HepG2 (cell line): Measurements from ENCODE around the gene TMBIM6. TPM values are rescaled to one million over a fixed set of nuclear protein-coding genes. Genes with fewer than 3 reads are reported as not detected.

Experiments used
- ATAC-seq: fragments of 200-7000 bp; cut with Tn5 transposase; 3 replicates; pipeline ENCODE4 v1.9.1; 2020; ENCODE audit warnings: mild to moderate bottlenecking, moderate library complexity
- BruUV-seq: library from RNA; stranded (reverse); fragments of 400-500 nt; replicated peaks from 2 replicates; lab custom pipeline; 2021; lab: Mats Ljungman, UMichigan
- CTCF ChIA-PET: fragments of 300-600 bp; formaldehyde crosslinking; extraction: SDS; loops from one replicate; lab custom pipeline; 2021; ENCODE audit warnings: low total read pairs, inconsistent platforms, low intra/inter-chr PET ratio; lab: Yijun Ruan, JAX
- POLR2A ChIA-PET: fragments of 350-600 bp; sonication (Branson Sonifier 250); formaldehyde crosslinking; loops from one replicate; lab custom pipeline; 2020; ENCODE audit warnings: antibody characterized with exemption, inconsistent platforms; lab: Yijun Ruan, JAX
- DNase-seq: peaks from one replicate; pipeline ENCODE4 v3.0.0-alpha.2; 2015; ENCODE audit warnings: low spot score
- FAIRE-seq: peaks from 3 replicates; lab custom pipeline; 2011; peaks lifted over from hg19 to GRCh38; lab: Jason Lieb, UNC
- H2AFZ ChIP-seq: one replicate; pipeline ENCODE4 v1.6.1; 2011; ENCODE audit warnings: low read length, inconsistent platforms
- H3K27ac ChIP-seq: fragments of 300-600 bp; 3 replicates; pipeline ENCODE4 v1.8.0; 2011; ENCODE audit warnings: mixed run types, mild to moderate bottlenecking, mixed read lengths, low read length, inconsistent platforms; ENCODE audit not compliant: insufficient read depth; ENCODE audit errors: extremely low read length
- H3K27me3 ChIP-seq, 2 experiments: fragments of 200-600 bp in 1 of 2; 2 replicates in 1 of 2; 3 replicates in 1 of 2; pipeline versions ENCODE4 v1.6.0 to v1.8.0; 2011; ENCODE audit warnings: low read length in 2 of 2, mild to moderate bottlenecking in 2 of 2, moderate library complexity in 2 of 2, inconsistent platforms in 1 of 2; ENCODE audit not compliant: insufficient read depth in 2 of 2, control insufficient read depth in 1 of 2
- H3K36me3 ChIP-seq, 2 experiments: fragments of 200-600 bp in 1 of 2; replicated peaks in 1 of 2; 2 replicates in 1 of 2; 3 replicates in 1 of 2; pipeline versions ENCODE4 v1.5.1 to v1.8.0; 2011; ENCODE audit warnings: low read length in 2 of 2, inconsistent platforms in 1 of 2; ENCODE audit not compliant: insufficient read depth in 2 of 2, control insufficient read depth in 1 of 2
- H3K4me1 ChIP-seq: 2 replicates; pipeline ENCODE4 v1.5.1; 2012; ENCODE audit warnings: low read length, inconsistent platforms; ENCODE audit not compliant: insufficient read depth
- H3K4me2 ChIP-seq: 2 replicates; pipeline ENCODE4 v1.6.0; 2011; ENCODE audit warnings: low read depth, low read length, inconsistent platforms
- H3K4me3 ChIP-seq, 3 experiments: fragments of 200-600 bp in 1 of 3; sonication (generic), shearing (Covaris generic) in 1 of 3; replicated peaks in 1 of 3; 2 replicates each; pipeline ENCODE4 v1.5.1; 2011 to 2016; ENCODE audit warnings: low read length in 3 of 3, inconsistent platforms in 2 of 3, low read depth in 2 of 3, mild to moderate bottlenecking in 2 of 3, control low read depth in 1 of 3, mixed read lengths in 1 of 3; ENCODE audit not compliant: insufficient read depth in 1 of 3
- H3K79me2 ChIP-seq: one replicate; pipeline ENCODE4 v1.6.1; 2011; ENCODE audit warnings: low read length, inconsistent platforms; ENCODE audit not compliant: insufficient read depth
- H3K9ac ChIP-seq: 2 replicates; pipeline ENCODE4 v1.6.0; 2011; ENCODE audit warnings: mild to moderate bottlenecking, low read depth, low read length, inconsistent platforms; ENCODE audit not compliant: insufficient read depth
- H3K9me3 ChIP-seq: 2 replicates; pipeline ENCODE4 v1.5.1; 2012; ENCODE audit warnings: mild to moderate bottlenecking, low read length
- H4K20me1 ChIP-seq: 2 replicates; pipeline ENCODE4 v1.6.0; 2011; ENCODE audit warnings: inconsistent platforms, mild to moderate bottlenecking, low read length, moderate library complexity; ENCODE audit not compliant: insufficient read depth
- ATAD3A ChIP-seq: sonication (generic); formaldehyde crosslinking; IDR thresholded peaks from 2 replicates; pipeline ENCODE4 v1.4.0; 2020; ENCODE audit warnings: missing genetic modification reagents
- BHLHE40 ChIP-seq: IDR thresholded peaks from 2 replicates; pipeline ENCODE4 v1.6.1; 2011; ENCODE audit warnings: low read length, improper control_type of control experiment
- SNAI1 ChIP-seq: sonication (generic); formaldehyde crosslinking; IDR thresholded peaks from 2 replicates; pipeline ENCODE4 v1.5.0; 2020; ENCODE audit warnings: mild to moderate bottlenecking, missing genetic modification reagents, borderline replicate concordance
- SOX5 ChIP-seq: IDR thresholded peaks from 2 replicates; pipeline ENCODE4 v1.6.1; 2016; ENCODE audit warnings: borderline replicate concordance
- SP2 ChIP-seq: sonication (generic); formaldehyde crosslinking; IDR thresholded peaks from 2 replicates; pipeline ENCODE4 v1.5.1; 2020; ENCODE audit warnings: mild to moderate bottlenecking, missing genetic modification reagents
- TEAD3 ChIP-seq: optimal IDR thresholded peaks from 2 replicates; pipeline ENCODE3; 2016; ENCODE audit warnings: borderline replicate concordance
- TSC22D2 ChIP-seq: sonication (generic); formaldehyde crosslinking; IDR thresholded peaks from 2 replicates; pipeline ENCODE4 v1.5.1; 2020; ENCODE audit warnings: missing genetic modification reagents, mild to moderate bottlenecking, borderline replicate concordance
- ZNF382 ChIP-seq: sonication (generic); formaldehyde crosslinking; IDR thresholded peaks from 2 replicates; pipeline ENCODE4 v1.5.0; 2020; ENCODE audit warnings: missing genetic modification reagents, mild to moderate bottlenecking, borderline replicate concordance
- ZNF557 ChIP-seq: sonication (generic); formaldehyde crosslinking; IDR thresholded peaks from 2 replicates; pipeline ENCODE4 v1.4.0; 2020; ENCODE audit warnings: missing genetic modification reagents
- ZNF720 ChIP-seq: sonication (generic); formaldehyde crosslinking; IDR thresholded peaks from 2 replicates; pipeline ENCODE4 v1.4.0; 2020; ENCODE audit warnings: missing genetic modification reagents
- ZNF790 ChIP-seq: sonication (generic); formaldehyde crosslinking; IDR thresholded peaks from 2 replicates; pipeline ENCODE4 v1.8.0; 2022; ENCODE audit warnings: missing genetic modification reagents, mild to moderate bottlenecking, borderline replicate concordance
- WGBS: methylation state at CpG from one replicate; pipeline ENCODE4 v1.1.6; 2017; ENCODE audit warnings: low lambda C conversion rate; 5-methylcytosine and 5-hydroxymethylcytosine counted together
- in situ Hi-C: cut with HindIII; loops from 2 replicates; pipeline ENCODE4 v1.10.0; 2017; ENCODE audit warnings: low pct_unique_long_range_greater_than_20kb; ENCODE audit not compliant: extremely low pct_ligation_motif_present
- intact Hi-C: fragments of 100-400 bp; cut with micrococcal nuclease; formaldehyde crosslinking; loops from one replicate; pipeline ENCODE4 v1.10.0; 2022; ENCODE audit not compliant: unreplicated experiment
- polyA plus RNA-seq, 8 experiments: library from polyadenylated mRNA; depleted of rRNA in 3 of 8; stranded (reverse) in 7 of 8; unstranded in 1 of 8; fragments of >200 nt; fragmentation: Illumina TruSeq in 4 of 8; extraction: Trizol in 4 of 8; gene quantifications; 2 replicates each; pipeline versions ENCODE4 v1.2.1 to v1.2.3, GENCODE V29; 2011 to 2016; ENCODE audit warnings: low read depth in 4 of 8, missing spikeins in 1 of 8, mixed read lengths in 1 of 8; ENCODE audit not compliant: insufficient read depth in 1 of 8
- total RNA-seq, 5 experiments: library from RNA; depleted of rRNA; stranded (reverse); fragments of >200 nt; fragmentation: Illumina TruSeq; extraction: Trizol; gene quantifications; 2 replicates each; pipeline ENCODE4 v1.2.3, GENCODE V29; 2016; ENCODE audit warnings: low read depth in 1 of 5
- TF ChIP-seq, protein P1 (sequence below): sonication (generic); formaldehyde crosslinking; conservative IDR thresholded peaks from 2 replicates; pipeline ENCODE4 v1.4.0; 2020; ENCODE audit warnings: missing genetic modification reagents
- TF ChIP-seq, protein P2 (sequence below): sonication (generic); formaldehyde crosslinking; IDR thresholded peaks from 2 replicates; pipeline ENCODE4 v1.8.0; 2022; ENCODE audit warnings: mild to moderate bottlenecking, missing genetic modification reagents, borderline replicate concordance
- TF ChIP-seq, protein P3 (sequence below): sonication (generic); formaldehyde crosslinking; IDR thresholded peaks from 2 replicates; pipeline ENCODE4 v1.5.1; 2020; ENCODE audit warnings: missing genetic modification reagents, mild to moderate bottlenecking, borderline replicate concordance
- TF ChIP-seq, protein P4 (sequence below): sonication (generic); formaldehyde crosslinking; IDR thresholded peaks from 2 replicates; pipeline ENCODE4 v1.4.0; 2020; ENCODE audit warnings: missing genetic modification reagents, borderline replicate concordance

The TMBIM6 gene
- total and polyA plus RNA-seq, 2 of the 13 experiments (the other 11 are each of a cell fraction or from before 2014, with no cell fraction given) = 412 to 468 TPM

DNA sequence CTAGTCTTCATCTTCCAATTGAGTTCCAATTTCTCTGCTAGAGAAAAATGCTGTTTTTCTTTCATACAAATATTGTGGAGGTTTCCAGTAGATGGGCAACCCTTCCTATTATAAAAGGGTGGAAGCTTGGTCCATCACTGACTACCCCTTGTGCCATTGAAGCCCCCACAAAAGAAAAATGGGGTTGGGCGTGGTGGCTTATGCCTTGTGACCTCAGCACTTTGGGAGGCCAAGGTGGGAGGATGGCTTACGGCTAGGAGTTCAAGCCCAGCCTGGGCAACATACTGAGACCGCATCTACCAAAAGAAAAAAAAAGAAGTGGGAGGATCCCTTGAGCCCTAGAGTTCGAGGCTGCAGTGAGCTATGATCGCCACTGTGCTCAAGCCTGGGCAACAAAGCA is 64.1 kb downstream of the TMBIM6 start:
- no peak overlapping the region for H3K9ac ChIP-seq
- no peak overlapping the region for H3K4me2 ChIP-seq
- H2AFZ ChIP-seq = no peak overlapping the region
- BruUV-seq = no TSS peak
- DNase-seq = no peak
- in situ Hi-C loops = no loop called here
- peaks cover 17 to 51% of the 10 kb centered on the region in 2 experiments for H3K36me3 ChIP-seq
- ChIA-PET POLR2A (no interaction called here), CTCF (no interaction called here)
- H3K4me3 ChIP-seq = no peak overlapping the region
- no peaks in the 10 kb centered on the region for H4K20me1 ChIP-seq
- no peaks in the 10 kb centered on the region for H3K9me3 ChIP-seq
- intact Hi-C loops = no loop called here
- ATAC-seq = no peak
- no peaks in the 10 kb centered on the region for H3K27me3 ChIP-seq
- no peak overlapping the region for H3K27ac ChIP-seq
- peaks cover 13% of the 10 kb centered on the region for H3K4me1 ChIP-seq
- no peak for FAIRE-seq
- H3K79me2 ChIP-seq = no peaks in the 10 kb centered on the region
- WGBS = 94% methylated on average over 5 of the region's 5 CpGs
- no peak for TF ChIP-seq ZNF790
- TF ChIP-seq, protein P1, sequence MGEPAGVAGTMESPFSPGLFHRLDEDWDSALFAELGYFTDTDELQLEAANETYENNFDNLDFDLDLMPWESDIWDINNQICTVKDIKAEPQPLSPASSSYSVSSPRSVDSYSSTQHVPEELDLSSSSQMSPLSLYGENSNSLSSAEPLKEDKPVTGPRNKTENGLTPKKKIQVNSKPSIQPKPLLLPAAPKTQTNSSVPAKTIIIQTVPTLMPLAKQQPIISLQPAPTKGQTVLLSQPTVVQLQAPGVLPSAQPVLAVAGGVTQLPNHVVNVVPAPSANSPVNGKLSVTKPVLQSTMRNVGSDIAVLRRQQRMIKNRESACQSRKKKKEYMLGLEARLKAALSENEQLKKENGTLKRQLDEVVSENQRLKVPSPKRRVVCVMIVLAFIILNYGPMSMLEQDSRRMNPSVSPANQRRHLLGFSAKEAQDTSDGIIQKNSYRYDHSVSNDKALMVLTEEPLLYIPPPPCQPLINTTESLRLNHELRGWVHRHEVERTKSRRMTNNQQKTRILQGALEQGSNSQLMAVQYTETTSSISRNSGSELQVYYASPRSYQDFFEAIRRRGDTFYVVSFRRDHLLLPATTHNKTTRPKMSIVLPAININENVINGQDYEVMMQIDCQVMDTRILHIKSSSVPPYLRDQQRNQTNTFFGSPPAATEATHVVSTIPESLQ (CRISPR knock-in tag) = no peak
- no peak for TF ChIP-seq TEAD3 (CRISPR knock-in tag)
- no peak for TF ChIP-seq ZNF382 (CRISPR knock-in tag)
- TF ChIP-seq BHLHE40 = no peak
- TF ChIP-seq, protein P2, sequence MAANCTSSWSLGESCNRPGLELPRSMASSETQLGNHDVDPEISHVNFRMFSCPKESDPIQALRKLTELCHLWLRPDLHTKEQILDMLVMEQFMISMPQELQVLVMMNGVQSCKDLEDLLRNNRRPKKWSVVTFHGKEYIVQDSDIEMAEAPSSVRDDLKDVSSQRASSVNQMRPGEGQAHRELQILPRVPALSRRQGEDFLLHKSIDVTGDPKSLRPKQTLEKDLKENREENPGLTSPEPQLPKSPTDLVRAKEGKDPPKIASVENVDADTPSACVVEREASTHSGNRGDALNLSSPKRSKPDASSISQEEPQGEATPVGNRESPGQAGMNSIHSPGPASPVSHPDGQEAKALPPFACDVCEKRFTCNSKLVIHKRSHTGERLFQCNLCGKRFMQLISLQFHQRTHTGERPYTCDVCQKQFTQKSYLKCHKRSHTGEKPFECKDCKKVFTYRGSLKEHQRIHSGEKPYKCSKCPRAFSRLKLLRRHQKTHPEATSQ (CRISPR knock-in tag) = no peak
- TF ChIP-seq, protein P3, sequence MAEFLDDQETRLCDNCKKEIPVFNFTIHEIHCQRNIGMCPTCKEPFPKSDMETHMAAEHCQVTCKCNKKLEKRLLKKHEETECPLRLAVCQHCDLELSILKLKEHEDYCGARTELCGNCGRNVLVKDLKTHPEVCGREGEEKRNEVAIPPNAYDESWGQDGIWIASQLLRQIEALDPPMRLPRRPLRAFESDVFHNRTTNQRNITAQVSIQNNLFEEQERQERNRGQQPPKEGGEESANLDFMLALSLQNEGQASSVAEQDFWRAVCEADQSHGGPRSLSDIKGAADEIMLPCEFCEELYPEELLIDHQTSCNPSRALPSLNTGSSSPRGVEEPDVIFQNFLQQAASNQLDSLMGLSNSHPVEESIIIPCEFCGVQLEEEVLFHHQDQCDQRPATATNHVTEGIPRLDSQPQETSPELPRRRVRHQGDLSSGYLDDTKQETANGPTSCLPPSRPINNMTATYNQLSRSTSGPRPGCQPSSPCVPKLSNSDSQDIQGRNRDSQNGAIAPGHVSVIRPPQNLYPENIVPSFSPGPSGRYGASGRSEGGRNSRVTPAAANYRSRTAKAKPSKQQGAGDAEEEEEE = no peak
- no peak for TF ChIP-seq ATAD3A (CRISPR knock-in tag)
- no peak for TF ChIP-seq SP2 (CRISPR knock-in tag)
- no peak for TF ChIP-seq TSC22D2 (CRISPR knock-in tag)
- no peak for TF ChIP-seq ZNF720
- TF ChIP-seq, protein P4, sequence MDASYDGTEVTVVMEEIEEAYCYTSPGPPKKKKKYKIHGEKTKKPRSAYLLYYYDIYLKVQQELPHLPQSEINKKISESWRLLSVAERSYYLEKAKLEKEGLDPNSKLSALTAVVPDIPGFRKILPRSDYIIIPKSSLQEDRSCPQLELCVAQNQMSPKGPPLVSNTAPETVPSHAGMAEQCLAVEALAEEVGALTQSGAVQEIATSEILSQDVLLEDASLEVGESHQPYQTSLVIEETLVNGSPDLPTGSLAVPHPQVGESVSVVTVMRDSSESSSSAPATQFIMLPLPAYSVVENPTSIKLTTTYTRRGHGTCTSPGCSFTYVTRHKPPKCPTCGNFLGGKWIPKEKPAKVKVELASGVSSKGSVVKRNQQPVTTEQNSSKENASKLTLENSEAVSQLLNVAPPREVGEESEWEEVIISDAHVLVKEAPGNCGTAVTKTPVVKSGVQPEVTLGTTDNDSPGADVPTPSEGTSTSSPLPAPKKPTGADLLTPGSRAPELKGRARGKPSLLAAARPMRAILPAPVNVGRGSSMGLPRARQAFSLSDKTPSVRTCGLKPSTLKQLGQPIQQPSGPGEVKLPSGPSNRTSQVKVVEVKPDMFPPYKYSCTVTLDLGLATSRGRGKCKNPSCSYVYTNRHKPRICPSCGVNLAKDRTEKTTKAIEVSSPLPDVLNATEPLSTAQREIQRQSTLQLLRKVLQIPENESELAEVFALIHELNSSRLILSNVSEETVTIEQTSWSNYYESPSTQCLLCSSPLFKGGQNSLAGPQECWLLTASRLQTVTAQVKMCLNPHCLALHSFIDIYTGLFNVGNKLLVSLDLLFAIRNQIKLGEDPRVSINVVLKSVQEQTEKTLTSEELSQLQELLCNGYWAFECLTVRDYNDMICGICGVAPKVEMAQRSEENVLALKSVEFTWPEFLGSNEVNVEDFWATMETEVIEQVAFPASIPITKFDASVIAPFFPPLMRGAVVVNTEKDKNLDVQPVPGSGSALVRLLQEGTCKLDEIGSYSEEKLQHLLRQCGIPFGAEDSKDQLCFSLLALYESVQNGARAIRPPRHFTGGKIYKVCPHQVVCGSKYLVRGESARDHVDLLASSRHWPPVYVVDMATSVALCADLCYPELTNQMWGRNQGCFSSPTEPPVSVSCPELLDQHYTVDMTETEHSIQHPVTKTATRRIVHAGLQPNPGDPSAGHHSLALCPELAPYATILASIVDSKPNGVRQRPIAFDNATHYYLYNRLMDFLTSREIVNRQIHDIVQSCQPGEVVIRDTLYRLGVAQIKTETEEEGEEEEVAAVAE = no peak
- TF ChIP-seq SOX5 (CRISPR knock-in tag) = no peak
- TF ChIP-seq SNAI1 = no peak
- TF ChIP-seq ZNF557 (CRISPR knock-in tag) = no peak
